GM18868 (cell line): ENCODE data around the gene USP6NL.

Experiments used
- ATAC-seq: cut with Tn5 transposase; IDR thresholded peaks from one replicate; pipeline ENCODE4 v1.9.1; 2021; ENCODE audit warnings: mild to moderate bottlenecking, moderate library complexity; ENCODE audit not compliant: unreplicated experiment

The USP6NL gene

DNA sequence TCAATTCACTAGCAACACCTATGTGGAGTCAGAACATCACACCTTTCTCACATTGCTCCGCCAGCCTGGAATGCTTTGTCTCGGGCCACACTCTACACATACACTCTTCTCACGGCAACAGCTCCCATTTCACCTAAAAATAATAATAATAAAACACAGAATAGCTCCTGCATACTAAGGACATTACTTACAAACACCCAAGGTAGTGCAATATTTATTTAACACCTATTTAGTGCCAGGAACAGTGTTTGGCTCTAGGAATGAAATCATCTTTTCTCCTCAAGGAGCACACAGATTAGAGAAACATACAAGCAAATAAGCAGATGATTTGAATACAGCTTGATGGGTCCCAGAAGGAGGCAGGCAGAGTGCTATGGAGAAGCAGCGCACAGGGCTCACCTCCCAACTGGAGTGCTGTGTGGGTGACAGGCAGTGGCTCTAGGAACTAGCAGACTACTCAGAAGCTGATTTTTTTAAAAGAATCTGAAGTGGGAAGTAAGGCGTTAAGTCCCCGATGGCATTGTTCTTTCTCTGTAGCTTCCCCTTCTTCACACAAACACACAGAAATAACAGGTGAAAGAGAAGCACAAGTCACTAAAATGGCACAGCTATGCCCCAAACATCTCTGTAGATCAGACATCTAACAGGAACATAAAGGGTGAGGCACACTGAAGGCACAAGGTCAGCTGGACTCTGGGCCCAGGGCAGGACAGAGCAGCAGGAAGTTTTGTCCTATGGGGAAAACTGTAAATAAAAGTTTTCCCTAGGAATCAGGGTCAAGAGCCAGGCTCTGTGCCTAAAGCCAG is 16.7 kb downstream of the USP6NL start:
- peak; percentile 27 for ATAC-seq

DNA sequence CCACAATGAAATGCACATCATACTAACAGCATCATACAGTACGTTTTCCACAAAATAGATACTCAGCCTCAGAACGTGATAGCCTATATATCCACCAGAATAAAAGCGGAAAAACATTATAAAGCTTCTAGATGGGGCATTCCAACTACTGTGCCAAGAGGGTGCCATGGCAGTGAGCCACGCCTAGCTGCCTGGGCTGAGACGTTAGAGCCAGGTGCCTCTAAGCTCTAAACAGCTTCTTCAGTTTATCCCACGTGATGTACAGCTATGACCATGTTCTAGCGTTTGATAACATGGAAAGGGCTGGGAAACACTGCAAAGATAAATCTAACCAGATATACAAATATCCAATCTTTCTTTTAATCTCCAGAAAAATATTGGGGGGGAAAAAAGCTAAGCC is 17.8 kb downstream of the USP6NL start:
- ATAC-seq: no peak

DNA sequence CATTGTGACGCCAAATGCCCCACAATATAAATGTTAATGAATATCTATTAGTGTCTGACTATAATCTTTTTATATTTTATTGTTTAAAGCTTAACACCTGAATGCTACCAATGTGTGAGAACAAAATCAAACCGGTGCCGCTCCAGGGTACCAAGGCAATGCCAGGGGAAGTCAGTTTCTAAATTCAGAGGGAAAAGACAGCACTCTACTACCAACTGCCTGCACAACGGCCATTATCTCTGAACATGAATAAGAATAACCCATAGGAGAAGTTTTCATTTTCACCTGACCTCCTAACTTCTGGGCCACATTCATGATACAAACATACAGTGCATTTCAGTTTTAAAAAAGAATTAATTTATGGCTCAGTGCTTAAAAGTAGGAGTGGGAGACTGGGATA is 21.7 kb downstream of the USP6NL start:
- ATAC-seq: no peak

DNA sequence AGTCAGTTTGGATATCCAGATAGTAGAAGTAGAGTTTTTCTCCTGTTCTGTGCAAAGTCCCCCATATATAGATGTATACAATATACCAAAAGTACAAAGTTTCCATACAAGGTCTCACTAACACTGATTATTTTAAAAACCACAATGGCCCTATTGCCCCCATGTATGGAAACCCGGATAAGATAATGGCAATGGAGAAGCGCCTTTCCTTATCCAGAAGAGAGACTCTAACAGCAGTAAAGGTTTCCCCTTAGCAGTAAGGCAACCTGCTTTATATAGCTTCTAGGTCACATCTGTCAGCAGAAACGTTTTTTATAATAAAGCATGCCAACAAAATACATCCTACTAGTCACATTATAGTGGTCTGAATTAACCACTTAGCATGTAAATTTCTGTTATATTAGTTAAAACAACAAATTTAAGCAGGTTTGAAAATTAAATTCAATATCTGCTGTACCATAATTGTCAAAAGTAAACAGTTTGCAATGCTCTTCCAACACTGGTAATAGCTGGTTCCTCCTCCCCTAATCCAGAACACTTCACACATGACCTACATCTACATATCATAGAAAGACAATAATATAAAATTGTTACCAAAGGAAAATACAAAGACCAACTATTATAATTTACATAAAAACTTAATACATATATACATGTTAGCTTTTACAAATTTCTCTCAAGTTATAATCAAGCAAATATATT is 22.4 kb downstream of the USP6NL start:
- no peak for ATAC-seq

DNA sequence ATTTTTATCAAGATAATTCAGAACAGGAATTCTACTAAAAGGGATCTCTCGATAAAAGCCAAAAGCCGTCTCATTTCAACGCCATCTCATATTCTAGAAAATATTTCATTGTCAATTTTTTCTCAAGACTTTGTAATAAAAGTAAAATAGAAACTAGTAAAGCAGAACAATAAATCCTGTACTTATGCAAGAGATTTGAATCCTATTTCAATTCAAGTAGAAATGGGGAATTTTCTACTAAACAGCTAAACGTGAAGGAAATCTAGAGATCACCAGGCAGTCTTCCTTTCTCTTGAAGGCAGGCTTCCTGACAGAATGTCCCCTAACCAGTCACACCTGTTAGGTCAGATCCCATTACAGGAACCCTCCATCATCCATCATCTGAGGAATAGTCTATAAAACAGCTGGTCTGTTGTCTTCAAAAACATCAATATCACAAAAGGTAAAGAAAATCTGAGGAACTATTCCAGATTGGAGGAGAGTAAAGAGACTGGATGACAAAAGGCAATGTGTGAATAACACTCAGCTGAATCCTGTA is 23.7 kb downstream of the USP6NL start:
- ATAC-seq: no peak

DNA sequence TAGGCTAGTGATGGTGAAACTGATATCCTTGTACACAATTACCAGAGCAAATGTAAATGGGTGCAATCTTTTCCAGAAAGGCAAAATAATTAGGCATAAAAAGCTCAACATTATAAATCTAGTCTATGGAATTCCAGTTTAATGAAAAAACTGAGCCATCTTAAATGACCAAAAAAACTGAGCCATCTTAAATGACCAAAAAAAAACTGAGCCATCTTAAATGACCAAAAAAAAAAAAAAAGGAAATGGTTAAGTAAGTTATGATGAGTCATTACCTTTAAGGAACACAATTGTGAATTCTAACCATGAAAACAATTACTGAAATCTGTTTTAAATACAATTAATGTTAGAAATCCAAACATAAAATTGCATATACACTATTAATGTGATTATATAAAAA is 25.3 kb downstream of the USP6NL start:
- ATAC-seq: no peak

DNA sequence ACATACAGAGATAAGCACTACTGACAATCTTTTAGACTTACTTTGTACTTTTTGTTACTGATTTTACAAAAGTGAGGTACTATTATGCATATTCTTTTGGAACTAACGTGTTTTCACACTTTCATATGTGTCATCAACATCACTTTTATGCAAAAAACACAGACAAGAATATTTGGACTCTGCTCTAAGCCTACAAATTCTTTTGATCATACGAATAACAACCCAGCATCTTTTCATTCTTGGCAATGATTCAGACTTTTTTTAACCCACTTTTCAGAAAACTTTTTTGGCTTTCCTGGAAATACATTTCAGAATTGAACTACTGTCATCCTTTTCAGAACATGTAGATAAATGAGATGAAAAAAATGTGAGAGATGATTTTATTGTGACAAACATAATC is 30.2 kb downstream of the USP6NL start:
- ATAC-seq: no peak

DNA sequence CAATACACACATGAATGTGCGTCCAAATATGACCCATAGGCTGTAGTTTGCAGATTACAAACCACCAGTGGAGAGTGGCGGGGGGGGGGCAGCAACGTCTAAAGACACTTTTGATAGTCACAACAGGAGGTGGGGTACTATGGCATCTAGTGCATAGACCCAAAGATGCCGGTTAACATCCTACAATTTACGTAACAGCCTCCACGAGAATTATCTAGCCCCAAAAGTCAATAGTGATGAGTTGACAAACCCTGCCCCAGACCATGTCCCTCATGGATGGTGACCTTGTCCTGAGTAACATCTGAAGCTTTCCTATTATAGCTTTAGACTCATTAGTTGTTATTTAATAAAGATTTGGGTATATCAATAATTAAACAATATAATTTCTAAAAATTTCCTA is 31.6 kb downstream of the USP6NL start:
- no peak for ATAC-seq

DNA sequence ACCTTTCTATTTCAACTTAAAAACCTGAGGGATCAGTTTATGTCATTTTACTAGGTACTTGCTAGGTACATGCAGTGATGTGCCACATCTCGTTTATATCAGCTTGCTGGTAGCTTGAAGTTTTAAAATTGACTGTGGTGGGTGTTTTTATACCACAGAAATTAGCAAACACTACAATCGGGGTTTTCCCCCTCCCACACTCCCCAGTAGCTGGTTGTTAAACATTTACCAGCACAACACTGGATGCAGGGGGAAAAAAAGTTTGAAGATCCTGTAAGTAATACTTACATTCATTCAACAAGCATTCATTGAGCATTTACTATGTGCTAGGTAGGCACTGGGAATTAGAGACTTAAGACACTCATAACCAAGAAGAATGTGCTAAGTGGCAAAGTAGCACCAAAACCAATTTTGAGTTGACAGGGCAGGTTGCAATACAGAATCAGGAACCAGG is 32.6 kb downstream of the USP6NL start:
- peak; percentile 59 for ATAC-seq

DNA sequence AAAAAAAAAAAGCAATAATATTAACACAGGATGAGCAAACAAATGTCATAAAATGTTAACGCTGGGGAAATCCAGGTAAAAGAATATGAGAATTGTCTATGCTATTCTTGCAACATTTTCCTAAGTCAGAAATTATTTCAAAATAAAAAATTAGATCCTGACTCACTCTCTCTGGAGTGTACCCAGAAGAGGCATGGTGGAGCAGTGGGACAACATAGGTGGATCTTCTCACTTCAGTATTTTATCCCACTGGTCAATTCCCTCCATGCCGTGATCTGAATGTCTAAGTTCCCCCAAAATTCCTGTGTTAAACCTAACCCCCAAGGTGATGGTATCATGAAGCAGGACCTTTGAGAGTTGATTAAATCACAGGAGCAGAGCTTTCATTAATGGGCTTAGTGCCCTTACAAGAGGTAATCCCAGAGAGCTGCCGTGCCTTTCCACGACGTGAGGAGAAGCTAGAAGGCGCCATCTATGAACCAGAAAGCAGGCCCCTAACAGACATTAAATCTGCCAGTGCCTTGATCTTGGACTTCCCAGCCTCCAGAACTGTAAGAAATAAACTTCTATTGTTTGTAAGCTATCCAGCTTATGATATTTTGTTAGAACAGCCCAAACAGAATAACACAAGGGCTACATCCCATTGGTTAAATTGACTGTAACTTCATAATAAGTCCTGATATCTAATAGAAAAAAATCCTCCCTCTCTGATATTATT is 35.2 kb downstream of the USP6NL start:
- no peak for ATAC-seq

DNA sequence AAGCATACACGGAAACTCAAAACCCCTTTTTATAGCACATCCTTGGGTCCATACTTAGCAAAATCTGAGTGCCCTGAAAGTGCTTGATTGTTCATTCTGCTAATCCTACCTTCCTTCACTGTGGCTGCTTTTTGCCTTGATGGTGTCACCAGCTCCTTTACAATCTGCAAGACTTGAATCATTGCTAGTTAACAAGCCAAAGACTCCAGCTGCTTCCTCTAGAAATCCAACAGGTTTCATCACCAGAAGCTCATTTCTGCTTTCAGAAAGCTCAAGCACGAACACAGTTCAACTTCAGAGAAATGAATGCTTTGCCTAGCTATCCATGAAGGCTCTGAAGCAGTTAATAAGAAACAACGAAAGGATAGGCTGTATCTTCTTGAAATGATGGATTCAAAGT is 38.0 kb downstream of the USP6NL start:
- peak; percentile 63 for ATAC-seq

DNA sequence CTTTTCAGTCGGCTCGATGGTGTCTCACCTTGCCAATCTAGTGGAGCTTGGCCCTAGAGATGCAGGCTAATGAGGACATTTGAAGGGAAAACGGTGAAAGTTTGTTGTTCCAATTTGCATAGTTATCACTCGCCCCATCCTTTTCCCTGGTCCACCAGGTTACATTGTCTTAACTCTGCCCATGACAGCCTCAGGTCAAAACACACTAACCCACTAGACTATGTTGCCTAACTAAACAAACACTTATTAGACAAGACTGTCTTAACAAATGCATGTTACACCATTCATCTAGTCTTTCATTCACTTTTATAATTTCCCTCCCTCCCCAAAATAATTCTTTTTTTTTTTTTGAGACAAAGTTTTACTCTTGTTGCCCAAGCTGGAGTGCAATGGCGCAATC is 40.7 kb downstream of the USP6NL start:
- no peak for ATAC-seq

DNA sequence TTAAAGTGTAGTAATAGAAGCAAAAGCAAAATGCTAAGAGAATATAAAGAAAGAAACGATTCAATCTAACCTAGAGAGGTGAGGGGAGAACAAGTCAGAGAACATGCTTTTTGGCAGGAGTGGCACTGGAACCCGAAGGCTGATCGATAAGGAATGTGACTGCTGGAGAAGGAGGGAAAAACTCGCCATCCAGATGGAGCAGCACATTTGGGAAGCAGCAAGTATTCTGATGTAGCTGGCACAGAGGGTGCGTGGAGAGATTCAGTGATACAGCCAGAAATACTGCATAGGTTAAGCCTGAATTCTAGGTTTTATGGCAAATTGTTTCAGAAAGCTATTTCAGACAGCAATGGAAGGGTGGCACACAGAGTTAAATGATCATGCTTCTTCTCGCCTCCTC is 42.0 kb downstream of the USP6NL start:
- no peak for ATAC-seq

DNA sequence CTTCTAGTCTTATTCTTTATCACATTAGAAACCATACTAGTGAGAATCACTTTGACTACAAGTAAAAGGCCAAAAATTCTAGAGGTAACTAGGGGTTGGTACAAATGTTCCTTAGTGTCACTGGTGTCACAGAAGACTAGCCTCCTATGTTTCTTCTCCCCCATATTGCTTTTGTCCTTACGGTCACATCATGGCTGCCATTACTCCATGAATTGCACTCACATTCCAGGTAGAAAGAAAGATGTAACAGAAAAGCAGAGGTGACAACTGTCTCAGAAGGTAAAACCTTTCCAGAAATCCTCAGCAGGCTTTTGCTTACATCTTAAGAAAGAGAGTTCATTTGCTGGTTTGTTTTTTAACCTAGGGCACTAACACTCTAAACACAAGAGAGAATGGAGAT is 42.9 kb downstream of the USP6NL start:
- ATAC-seq: no peak

DNA sequence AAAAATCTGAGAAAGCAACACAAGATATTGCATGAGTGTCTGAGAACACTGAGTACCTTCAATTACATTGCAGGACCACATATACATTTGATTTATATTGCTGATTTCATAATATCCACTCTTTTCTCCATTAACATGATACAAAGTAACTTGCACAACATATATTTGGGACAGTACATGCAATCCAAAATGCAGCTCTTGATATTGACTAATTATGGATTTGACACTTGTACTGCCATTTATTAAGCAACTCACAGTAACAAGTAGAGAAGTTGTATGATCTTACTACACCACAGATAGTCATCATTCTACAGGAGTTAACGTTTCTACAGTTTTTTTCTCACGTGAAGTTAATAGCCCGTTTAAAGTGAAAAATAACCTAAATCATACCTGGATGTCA is 46.7 kb downstream of the USP6NL start:
- ATAC-seq: no peak

DNA sequence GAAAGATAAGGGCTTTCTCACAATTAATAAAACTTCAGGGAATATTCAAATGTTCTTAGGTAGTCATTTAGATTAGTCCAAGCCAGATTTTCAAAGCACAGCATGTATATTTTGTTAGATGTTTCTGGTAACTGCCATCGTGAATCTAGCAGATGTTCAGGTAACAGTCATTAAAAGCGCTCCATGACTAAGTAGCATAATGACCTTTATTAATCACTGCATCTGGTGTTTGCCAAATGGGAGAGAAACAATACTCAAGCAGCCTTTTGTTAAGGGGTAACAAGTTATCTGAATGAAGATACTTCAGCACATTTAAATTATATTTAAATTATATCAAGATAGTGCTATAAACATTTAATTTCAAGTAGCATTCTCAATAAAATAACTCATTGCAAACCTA is 47.5 kb downstream of the USP6NL start:
- no peak for ATAC-seq

DNA sequence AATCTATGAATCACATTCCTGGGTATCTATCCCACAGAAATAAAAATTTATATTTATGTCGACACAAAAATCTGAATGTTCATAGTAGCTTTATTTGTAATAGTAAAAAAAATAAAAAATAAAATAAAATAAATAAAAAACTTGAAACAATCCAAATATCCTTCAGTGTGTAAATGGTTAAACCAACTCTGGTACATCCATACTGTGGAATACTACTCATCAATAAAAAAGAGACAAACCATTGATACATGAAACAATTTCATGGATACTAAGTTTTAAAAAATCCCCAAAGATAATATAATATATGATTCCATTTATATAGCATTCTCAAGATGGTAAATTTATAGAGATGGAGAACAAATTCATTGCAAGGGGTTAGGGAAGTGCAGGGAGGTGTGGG is 48.6 kb downstream of the USP6NL start:
- no peak for ATAC-seq

DNA sequence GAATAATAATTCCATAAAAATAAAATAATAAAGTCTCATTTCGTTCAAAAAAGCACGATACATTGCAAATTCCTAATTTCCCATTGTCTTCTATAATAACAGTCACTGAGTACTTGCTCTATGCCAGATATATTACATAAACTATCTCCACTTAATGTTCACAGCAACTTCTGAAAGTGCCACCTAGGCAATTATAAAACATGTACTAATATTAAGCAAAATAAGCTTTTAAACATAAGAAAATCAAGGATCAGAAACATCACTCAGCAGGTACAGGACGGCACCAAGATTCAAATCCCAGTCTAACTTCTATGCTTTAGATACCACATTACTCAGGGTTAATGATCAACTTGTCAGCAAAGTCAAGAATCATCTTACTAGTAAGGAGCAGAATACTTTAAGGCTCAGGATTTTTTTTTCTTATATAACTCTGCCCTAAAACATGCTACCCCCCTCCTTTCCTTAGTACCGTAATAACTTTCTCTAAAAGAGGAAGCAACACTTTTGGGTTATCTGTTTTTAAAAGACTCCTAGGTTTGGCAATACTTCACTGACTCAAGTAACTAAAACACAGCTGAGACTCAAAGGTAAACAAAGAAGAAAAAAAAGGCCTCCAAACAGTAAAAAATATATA is 51.3 kb downstream of the USP6NL start:
- peak; percentile 88 for ATAC-seq

DNA sequence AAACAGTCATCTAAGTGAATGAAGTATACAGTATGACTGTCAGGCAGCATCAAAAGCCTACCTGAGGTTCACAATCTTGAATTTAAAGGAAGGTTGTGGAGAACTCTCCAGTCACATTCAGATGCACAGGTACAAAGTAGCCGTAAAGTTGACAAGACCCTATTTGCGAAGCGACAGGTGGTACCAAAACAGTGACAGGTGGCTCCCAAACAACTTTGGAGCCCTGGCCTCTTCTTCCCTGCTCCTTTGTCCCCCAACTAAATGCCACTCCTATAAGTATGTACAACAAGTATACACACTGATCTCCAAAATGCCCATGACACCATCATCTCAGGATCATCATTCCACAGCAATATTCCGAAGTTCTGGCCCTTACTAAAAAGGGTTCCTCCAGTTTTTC is 53.5 kb downstream of the USP6NL start:
- ATAC-seq: no peak

DNA sequence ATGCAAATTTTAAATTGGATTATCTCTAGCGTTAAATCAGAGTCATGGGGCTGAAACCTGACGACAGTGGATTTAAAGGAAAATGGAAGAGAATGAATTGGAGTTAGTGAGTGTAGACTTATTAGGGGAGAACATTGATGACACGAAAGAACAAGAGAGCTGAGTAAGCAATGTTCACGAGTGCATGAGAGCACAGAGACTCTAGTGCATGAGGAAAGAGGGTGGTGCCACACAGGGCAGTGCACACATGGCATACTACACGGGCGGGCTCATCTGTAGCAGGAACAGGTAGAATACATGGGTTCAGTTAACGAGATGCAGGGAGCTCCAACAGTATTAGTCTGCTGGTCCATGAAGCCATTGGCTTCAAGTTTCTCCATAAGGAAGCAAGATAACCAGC is 53.9 kb downstream of the USP6NL start:
- no peak for ATAC-seq

DNA sequence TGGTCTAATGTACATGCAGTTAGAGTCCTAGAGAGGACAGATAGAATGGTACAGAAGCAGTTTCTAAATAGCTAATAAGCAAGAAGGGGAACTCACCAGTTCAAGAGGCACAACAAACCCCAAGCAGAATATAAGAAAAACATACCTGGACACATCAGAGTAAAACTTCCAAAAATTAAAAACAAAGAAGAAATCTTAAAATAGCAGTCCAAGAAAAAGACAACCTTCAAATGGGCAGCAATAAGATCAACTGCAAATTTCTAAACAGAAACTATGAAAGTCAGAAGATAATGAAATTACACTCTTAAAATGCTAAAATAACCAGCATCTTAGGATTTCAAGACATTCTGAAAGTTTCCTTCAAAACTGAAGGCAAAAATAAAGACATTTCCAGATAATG is 55.9 kb downstream of the USP6NL start:
- no peak for ATAC-seq
